ENCODE data around the gene SNX33.
"Not testable (repeated sequence)": the region's sequence is repeated elsewhere in the genome, so short reads cannot be mapped to it uniquely, and the experiment has no call there.

The SNX33 gene

GRCh38 chr15:75684648-75685047 is 36.9 kb downstream of the SNX33 start:
- DNase-seq = no peak

DNA sequence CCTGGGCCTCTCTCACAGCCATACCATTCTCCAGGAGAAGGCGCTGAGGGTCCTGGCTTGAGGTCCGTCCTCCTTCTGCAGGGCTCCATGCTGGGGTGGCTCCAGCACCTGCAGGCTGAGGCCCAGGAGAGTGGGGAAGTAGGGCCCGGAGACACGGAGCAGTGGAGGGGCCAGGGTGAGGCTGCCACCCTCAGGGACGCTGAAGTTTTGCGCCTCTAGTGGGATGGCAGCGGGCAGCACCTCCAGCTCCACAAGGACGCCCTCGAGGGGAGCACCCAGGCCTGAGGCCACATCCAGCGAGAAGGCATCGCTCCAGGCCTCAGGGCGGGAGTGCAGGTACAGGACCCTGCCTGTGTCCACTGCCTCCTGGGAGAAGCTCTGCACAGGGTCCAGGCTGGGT is 37.5 kb downstream of the SNX33 start:
- no peak for DNase-seq

- peak; percentile 24 to 26 for DNase-seq
Observed at GRCh38 chr15:75686212-75686642, 38.5 kb downstream of the SNX33 start.

- no peak for DNase-seq
Observed at GRCh38 chr15:75687486-75688277, 40.0 kb downstream of the SNX33 start.

DNA sequence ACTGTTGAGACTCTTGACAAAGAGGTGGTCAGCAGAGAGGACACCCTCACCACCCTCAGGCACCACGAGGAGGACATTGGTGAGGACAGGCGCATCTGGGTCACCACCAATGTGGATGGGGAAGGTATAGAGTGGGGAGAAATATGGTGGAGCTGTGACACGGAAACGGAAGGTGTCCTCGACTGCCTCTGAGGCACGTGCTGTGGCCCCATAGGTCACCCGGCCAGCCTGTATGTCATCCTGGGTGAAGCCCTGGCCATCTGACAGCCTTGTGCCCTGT is 40.5 kb downstream of the SNX33 start:
- DNase-seq = no peak

DNA sequence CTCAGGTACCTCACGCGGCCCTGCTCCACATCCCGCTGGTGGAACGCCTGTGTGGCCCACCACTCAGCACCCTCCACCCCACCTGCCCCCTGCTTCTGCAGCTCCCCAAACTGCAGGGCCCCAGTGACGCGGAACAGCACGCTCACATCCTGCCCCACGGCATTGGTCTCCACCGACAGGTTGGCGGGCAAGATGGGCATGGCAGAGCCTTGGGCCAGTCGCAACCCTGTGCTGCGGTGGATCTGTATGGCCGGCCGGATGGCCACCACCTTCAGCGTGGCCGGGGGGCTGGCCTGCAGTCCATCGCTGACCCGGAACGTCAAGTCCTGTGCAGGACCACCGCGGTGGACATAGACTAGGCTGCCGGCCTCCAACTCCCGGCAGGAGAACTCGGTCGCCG is 41.1 kb downstream of the SNX33 start:
- DNase-seq = no peak

DNA sequence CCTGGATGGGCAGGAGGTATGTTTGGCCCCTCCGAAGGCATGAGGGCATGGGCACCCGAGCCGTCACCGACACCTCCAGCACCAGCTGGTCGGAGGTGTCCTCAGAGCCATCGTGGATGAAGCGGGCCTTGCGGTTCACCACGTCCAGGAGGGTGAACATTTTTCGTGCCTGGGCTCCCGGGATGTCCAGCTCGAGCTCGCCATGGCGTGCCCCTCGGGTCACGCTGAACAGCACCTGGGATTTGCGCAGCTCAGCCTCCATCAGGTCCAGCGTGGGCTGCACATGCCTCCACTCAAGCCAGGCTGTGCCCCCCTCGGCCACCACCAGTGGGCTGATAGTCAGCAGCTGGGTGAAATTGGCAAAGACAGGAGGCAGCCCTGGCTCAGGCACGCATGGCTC is 41.7 kb downstream of the SNX33 start:
- DNase-seq = not testable (repeated sequence)

DNA sequence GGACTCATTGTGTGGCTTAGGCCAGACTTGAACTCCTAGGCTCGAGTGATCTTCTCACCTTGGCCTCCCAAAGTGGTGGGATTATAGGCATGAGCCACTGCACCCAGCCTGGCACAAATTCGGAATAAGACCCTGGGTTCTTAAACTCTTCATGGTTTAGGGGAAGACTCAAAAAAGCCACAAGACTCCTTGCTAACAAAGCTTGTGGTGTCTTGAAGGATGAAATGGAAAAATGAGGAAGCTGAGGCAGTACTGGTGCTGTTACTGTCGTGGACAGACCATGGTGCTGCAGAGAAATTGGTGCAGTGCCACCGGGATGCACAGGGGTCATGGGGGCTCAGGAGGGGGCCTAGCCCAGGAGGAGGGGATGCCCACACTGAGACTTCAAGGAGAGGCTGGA is 44.6 kb downstream of the SNX33 start:
- not testable (repeated sequence) for DNase-seq

DNA sequence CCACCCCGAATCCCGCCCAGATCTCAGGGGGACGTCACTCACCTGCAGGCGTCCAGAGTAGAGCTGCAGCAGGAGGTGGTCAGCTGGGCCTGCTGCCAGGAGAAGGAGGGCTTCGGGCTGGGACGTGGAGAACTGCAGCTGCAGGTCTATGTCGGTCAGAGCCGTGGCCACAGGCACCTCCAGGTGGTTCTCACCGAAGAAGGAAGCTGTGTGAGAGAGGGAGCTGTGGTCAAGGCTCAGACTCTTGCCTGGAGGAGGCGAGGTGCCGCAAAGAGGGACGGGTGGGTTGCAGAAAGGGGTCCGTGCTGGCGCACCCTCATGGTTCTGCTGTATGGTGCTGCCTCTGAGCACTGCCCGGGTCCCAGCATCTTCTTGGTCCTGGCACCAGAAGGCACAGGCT is 45.3 kb downstream of the SNX33 start:
- not testable (repeated sequence) for DNase-seq

- DNase-seq = no peak
Observed at GRCh38 chr15:75693501-75694240, 46.0 kb downstream of the SNX33 start.

- DNase-seq = no peak
Observed at GRCh38 chr15:75694241-75695182, 46.8 kb downstream of the SNX33 start.

GRCh38 chr15:75695220-75695619 is 47.5 kb downstream of the SNX33 start:
- no peak for DNase-seq

GRCh38 chr15:75695634-75696310 is 48.1 kb downstream of the SNX33 start:
- DNase-seq = no peak

DNA sequence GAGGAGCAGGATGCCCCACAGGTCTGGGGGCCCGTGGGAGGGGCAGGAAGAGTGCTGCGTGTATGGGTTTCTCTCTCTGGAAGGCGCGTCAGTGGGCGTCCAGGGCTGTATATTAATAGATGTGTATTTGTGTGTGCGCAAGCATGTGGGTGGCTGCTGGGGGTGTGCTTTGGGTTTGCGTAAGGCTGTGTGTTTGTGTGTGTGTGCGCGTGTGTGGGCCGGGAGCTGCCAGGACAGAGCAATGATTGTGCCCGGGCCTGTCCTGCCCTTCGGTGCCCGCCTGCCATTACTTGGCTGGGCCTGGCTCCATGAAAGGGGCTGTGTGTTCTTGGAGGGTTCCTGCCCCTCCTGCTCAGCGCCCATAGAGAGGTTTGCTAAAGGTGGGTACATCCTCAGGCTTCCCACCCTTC is 48.6 kb downstream of the SNX33 start:
- DNase-seq = no peak

DNA sequence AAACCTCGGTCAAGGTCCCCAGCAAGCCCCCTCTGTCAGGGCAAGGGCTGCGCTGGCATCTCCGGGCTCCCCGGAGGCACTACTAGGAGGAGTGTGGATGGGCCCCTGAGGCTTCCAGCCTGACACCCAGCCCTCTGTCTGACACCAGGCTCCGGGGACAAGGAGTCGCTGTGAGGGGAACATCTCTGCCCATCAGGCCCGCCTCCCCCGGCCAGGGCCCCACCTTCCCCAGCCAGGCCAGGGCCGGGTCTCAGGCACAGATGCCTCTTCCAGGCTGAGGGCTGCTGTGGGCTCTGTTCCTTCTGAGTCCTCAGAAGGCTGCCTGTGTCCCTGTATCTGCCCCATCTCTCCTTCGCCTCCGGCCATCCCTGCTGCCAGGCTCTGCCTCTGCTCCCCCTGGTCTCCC is 49.1 kb downstream of the SNX33 start:
- no peak for DNase-seq

- no peak for DNase-seq
Observed at GRCh38 chr15:75697523-75697922, 49.8 kb downstream of the SNX33 start.

- not testable (repeated sequence) for DNase-seq
Observed at GRCh38 chr15:75697974-75698747, 50.4 kb downstream of the SNX33 start.

- DNase-seq = not testable (repeated sequence)
Observed at GRCh38 chr15:75699517-75699916, 51.8 kb downstream of the SNX33 start.

GRCh38 chr15:75699961-75700874 is 52.5 kb downstream of the SNX33 start:
- DNase-seq = not testable (repeated sequence)

DNA sequence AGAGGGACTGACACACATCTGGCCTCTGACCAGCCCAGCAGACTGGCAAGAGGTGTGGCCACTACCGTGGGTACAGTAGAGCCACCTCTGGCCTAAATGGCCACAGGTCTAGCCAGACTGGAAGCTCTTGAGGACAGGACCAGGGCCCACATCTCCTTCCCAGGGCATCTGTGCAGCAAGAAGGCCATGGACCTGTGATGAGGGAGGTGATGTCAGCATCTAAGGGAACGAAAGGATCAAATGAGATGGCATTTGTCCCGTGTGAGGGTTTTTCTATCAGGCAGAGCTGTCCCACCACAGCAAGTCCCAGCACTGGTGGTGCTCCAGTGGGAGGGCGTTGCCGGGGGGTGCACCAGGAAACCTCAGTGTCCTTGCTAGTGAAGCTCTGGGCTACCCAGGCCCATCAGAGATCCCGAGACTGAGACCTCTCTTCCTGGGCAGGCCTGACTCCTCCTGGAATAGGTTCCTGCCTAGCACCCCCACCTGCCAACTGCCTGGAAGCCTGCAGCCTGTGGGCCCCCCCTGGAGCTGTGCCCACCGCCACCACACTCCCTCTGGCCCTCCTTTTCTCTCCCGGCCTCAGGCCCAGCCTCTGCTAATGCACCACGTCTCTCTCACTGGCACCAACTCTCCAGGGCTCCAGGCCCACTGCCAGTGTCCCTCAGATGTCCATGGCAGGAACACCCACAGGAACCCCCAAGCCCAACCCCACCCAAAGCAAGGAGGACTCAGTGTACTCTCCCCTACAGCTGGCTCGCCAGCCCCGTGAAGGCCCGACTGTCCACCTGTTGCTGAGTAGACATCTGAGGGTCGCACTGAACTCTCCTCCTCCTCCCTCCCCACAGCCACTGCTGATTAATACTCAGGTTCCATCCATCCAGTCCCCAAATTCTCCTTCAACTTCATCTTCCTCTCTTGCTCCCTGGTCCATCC is 53.6 kb downstream of the SNX33 start:
- DNase-seq = not testable (repeated sequence)

Measured in SW 1271 (cell line).